ENCODE measurements around the gene DCC. TPM values are rescaled to one million over a fixed set of nuclear protein-coding genes. Genes with fewer than 3 reads are reported as not detected.

The DCC gene
- total and polyA plus RNA-seq, 2 of the 8 experiments (the other 6 are each of a cell fraction or from before 2014, with no cell fraction given) = 0.14 to 1.4 TPM

DNA sequence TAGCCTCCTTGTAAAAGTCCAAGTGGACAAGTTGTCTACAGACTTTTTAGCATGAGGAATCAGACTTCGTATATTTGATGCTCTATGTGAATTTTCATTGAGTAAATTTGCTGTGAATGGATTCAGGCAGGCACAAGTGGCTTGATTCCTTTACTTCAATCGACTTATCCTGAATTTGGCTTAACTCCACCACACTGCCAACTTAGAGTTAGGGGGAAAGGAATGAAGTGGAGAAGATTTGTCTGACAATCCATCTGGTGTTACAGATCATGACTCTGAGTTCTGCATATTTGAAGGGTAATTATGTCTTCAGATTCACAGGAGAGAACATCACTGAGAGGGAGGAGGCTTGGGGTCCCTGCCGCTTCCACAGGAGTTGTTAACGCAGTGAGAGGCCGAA is 829.3 kb downstream of the DCC start:
- FAIRE-seq = no peak
- no peak overlapping the region for H4K5ac ChIP-seq (ENCODE audit: insufficient read length, low read depth, low read length)
- TF ChIP-seq, protein P1, sequence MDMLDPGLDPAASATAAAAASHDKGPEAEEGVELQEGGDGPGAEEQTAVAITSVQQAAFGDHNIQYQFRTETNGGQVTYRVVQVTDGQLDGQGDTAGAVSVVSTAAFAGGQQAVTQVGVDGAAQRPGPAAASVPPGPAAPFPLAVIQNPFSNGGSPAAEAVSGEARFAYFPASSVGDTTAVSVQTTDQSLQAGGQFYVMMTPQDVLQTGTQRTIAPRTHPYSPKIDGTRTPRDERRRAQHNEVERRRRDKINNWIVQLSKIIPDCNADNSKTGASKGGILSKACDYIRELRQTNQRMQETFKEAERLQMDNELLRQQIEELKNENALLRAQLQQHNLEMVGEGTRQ (IDR thresholded peaks at IDR 0.05; ENCODE audit: low read length) = no peak
- TF ChIP-seq SRF (IDR thresholded peaks at IDR 0.05; ENCODE audit: low read depth, low read length) (no peak), RBBP5 (IDR thresholded peaks at IDR 0.05; ENCODE audit: borderline replicate concordance, low read depth, low read length) (no peak), BCL11A (IDR thresholded peaks at IDR 0.05; ENCODE audit: low read depth in 2 of 2, low read length in 2 of 2) (no peak), CREB1 (IDR thresholded peaks at IDR 0.05) (no peak), RXRA (IDR thresholded peaks at IDR 0.05; ENCODE audit: insufficient read depth, low read depth, low read length) (no peak), ASH2L (IDR thresholded peaks at IDR 0.05; ENCODE audit: low read length) (no peak), CBX8 (IDR thresholded peaks at IDR 0.05; ENCODE audit: borderline replicate concordance, low read depth, low read length) (no peak), JUND (IDR thresholded peaks at IDR 0.05; ENCODE audit: low read length) (no peak)
- TF ChIP-seq, protein P2, sequence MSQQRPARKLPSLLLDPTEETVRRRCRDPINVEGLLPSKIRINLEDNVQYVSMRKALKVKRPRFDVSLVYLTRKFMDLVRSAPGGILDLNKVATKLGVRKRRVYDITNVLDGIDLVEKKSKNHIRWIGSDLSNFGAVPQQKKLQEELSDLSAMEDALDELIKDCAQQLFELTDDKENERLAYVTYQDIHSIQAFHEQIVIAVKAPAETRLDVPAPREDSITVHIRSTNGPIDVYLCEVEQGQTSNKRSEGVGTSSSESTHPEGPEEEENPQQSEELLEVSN (IDR thresholded peaks at IDR 0.05) = no peak
- TF ChIP-seq, protein P3, sequence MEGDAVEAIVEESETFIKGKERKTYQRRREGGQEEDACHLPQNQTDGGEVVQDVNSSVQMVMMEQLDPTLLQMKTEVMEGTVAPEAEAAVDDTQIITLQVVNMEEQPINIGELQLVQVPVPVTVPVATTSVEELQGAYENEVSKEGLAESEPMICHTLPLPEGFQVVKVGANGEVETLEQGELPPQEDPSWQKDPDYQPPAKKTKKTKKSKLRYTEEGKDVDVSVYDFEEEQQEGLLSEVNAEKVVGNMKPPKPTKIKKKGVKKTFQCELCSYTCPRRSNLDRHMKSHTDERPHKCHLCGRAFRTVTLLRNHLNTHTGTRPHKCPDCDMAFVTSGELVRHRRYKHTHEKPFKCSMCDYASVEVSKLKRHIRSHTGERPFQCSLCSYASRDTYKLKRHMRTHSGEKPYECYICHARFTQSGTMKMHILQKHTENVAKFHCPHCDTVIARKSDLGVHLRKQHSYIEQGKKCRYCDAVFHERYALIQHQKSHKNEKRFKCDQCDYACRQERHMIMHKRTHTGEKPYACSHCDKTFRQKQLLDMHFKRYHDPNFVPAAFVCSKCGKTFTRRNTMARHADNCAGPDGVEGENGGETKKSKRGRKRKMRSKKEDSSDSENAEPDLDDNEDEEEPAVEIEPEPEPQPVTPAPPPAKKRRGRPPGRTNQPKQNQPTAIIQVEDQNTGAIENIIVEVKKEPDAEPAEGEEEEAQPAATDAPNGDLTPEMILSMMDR (IDR thresholded peaks at IDR 0.05; ENCODE audit: control extremely low read depth in 1 of 3, insufficient read depth in 1 of 3, low read depth in 1 of 3, low read length in 3 of 3) = no peak

More for the DNA sequence above, 829.3 kb downstream of the DCC start:
- Histone ChIP-seq H2AFZ (ENCODE audit: low read length) (no peak overlapping the region), H2BK5ac (ENCODE audit: low read depth, low read length) (no peak overlapping the region), H3K4me1 (replicated peaks in 1 of 4; ENCODE audit: control insufficient read depth in 3 of 4, insufficient read depth in 4 of 4, low read length in 3 of 4) (no peaks in the 10 kb centered on the region), H3K23me2 (ENCODE audit: low read depth, low read length) (no peaks in the 10 kb centered on the region), H3K27me3 (replicated peaks in 1 of 4; ENCODE audit: control insufficient read depth in 3 of 4, extremely low read depth in 1 of 4, insufficient read depth in 3 of 4, low read length in 3 of 4) (peaks cover 0 to 1% (median 0%) of the 10 kb centered on the region in 4 experiments; a peak in 1 of 7 replicates), H3K14ac (ENCODE audit: insufficient read length) (no peak overlapping the region), H3K36me3 (ENCODE audit: control insufficient read depth in 2 of 4, insufficient read depth in 4 of 4, low read length in 3 of 4) (no peaks in the 10 kb centered on the region), H3K18ac (ENCODE audit: extremely low read depth, low read length) (no peak overlapping the region), H3K4ac (replicated peaks; ENCODE audit: insufficient read length, low read depth, low read length) (no peak overlapping the region), H2BK12ac (ENCODE audit: low read depth, low read length) (no peak overlapping the region), H3K4me3 (ENCODE audit: extremely low read depth in 1 of 4, insufficient read depth in 2 of 4, low read depth in 3 of 4, low read length in 4 of 4) (no peak overlapping the region), H4K91ac (replicated peaks; ENCODE audit: insufficient read length, low read length) (no peak overlapping the region), H4K20me1 (replicated peaks in 1 of 2; ENCODE audit: control insufficient read depth in 1 of 2, insufficient read depth in 2 of 2, low read length in 2 of 2) (no peaks in the 10 kb centered on the region), H3K27ac (ENCODE audit: low read depth, low read length) (no peak overlapping the region), H3K9ac (replicated peaks in 1 of 4; ENCODE audit: extremely low read depth in 1 of 4, low read depth in 3 of 4, low read length in 3 of 4) (no peak overlapping the region), H3K9me3 (ENCODE audit: insufficient read depth in 2 of 2, low read depth in 1 of 2, low read length in 1 of 2) (no peaks in the 10 kb centered on the region), H2AK5ac (ENCODE audit: low read depth, low read length) (no peak overlapping the region), H3K23ac (ENCODE audit: insufficient read length) (no peak overlapping the region), H3K56ac (replicated peaks; ENCODE audit: insufficient read length, low read depth, low read length) (no peak overlapping the region), H3K79me1 (ENCODE audit: low read depth, low read length) (no peaks in the 10 kb centered on the region), H2BK120ac (replicated peaks; ENCODE audit: low read depth, low read length) (no peak overlapping the region), H4K8ac (ENCODE audit: extremely low read depth, insufficient read depth, low read length) (no peak overlapping the region), H3K79me2 (ENCODE audit: control insufficient read depth in 1 of 2, insufficient read depth in 2 of 2, low read length in 2 of 2) (no peaks in the 10 kb centered on the region), H2BK20ac (ENCODE audit: low read length) (no peak overlapping the region), H2BK15ac (ENCODE audit: low read length) (no peak overlapping the region), H3K4me2 (ENCODE audit: insufficient read depth in 1 of 2, low read depth in 2 of 2, low read length in 2 of 2) (no peak overlapping the region)
- 97% methylated on average over 5 of the region's 5 CpGs; no CpG with 5 or more reads in 1 of the 2 experiments for whole genome bisulfite sequencing, 2 experiments (ENCODE audit: extremely low coverage in 1 of 2, insufficient coverage in 1 of 2, insufficient read length in 1 of 2, insufficient replicate concordance in 2 of 2, low coverage in 1 of 2, low lambda C conversion rate in 2 of 2, missing lambda C conversion rate in 1 of 2)
- no peak for DNase-seq (ENCODE audit: low read depth in 1 of 2, low spot score in 2 of 2)
- ChIA-PET CTCF (ENCODE audit: partially characterized antibody) (no interaction called here), POLR2A (ENCODE audit: partially characterized antibody) (no interaction called here)

Measured in H1 (cell line).